SK-N-SH (cell line): ENCODE measurements around the gene DBH. TPM values are rescaled to one million over a fixed set of nuclear protein-coding genes. Genes with fewer than 3 reads are reported as not detected.

Experiments used
- CTCF ChIA-PET: fragments of 300-600, 350-600 bp; formaldehyde crosslinking; extraction: SDS; loops from one replicate; lab custom pipeline; 2021; lab: Yijun Ruan, JAX
- POLR2A ChIA-PET: fragments of 350-600 bp; sonication (Branson Sonifier 250); formaldehyde crosslinking; extraction: SDS; loops from one replicate; lab custom pipeline; 2020; ENCODE audit warnings: antibody characterized with exemption, inconsistent platforms; lab: Yijun Ruan, JAX
- DNase-seq: peaks from one replicate; pipeline ENCODE4 v3.0.0; 2012
- H2AFZ ChIP-seq: fragments of 200-600 bp; sonication (generic); 2 replicates; pipeline ENCODE4 v1.8.1; 2016; ENCODE audit warnings: antibody characterized with exemption, mild to moderate bottlenecking, low read depth
- H3F3A ChIP-seq: fragments of 200-600 bp; sonication (generic); replicated peaks from 2 replicates; pipeline ENCODE3; 2016; ENCODE audit warnings: antibody characterized with exemption, mild to moderate bottlenecking; ENCODE audit not compliant: insufficient read depth
- H3K27ac ChIP-seq, 2 experiments: fragments of 200-500 bp in 1 of 2; fragments of 200-600 bp in 1 of 2; sonication (Bioruptor generic) in 1 of 2; sonication (generic), shearing (Covaris generic) in 1 of 2; 2 replicates each; pipeline versions ENCODE4 v1.5.1 to v1.6.1; 2014 to 2016; ENCODE audit warnings: low read depth in 2 of 2, inconsistent platforms in 1 of 2, low read length in 1 of 2, mild to moderate bottlenecking in 1 of 2, mixed read lengths in 1 of 2
- H3K27me3 ChIP-seq: fragments of 200-600 bp; sonication (generic), shearing (Covaris generic); 2 replicates; pipeline ENCODE4 v1.6.1; 2016; ENCODE audit warnings: mixed run types; ENCODE audit not compliant: insufficient read depth
- H3K36me3 ChIP-seq, 2 experiments: fragments of 200-500 bp in 1 of 2; fragments of 200-600 bp in 1 of 2; sonication (Bioruptor generic) in 1 of 2; sonication (generic) in 1 of 2; replicated peaks in 1 of 2; 2 replicates each; pipeline versions ENCODE3 to v1.5.1; 2014 to 2016; ENCODE audit warnings: low read length in 1 of 2, mild to moderate bottlenecking in 1 of 2; ENCODE audit not compliant: insufficient read depth in 2 of 2, control insufficient read depth in 1 of 2
- H3K4me1 ChIP-seq, 2 experiments: fragments of 200-500 bp in 1 of 2; fragments of 200-600 bp in 1 of 2; sonication (Bioruptor generic) in 1 of 2; sonication (generic), shearing (Covaris generic) in 1 of 2; 2 replicates each; pipeline versions ENCODE4 v1.5.1 to v1.6.1; 2014 to 2016; ENCODE audit warnings: low read depth in 1 of 2, low read length in 1 of 2, mixed run types in 1 of 2; ENCODE audit not compliant: insufficient read depth in 2 of 2, control insufficient read depth in 1 of 2
- H3K4me2 ChIP-seq: fragments of 200-600 bp; sonication (generic), shearing (Covaris generic); 2 replicates; pipeline ENCODE4 v1.6.1; 2017; ENCODE audit warnings: mixed run types
- H3K4me3 ChIP-seq, 2 experiments: fragments of 200-500 bp in 1 of 2; fragments of 200-600 bp in 1 of 2; sonication (Bioruptor generic) in 1 of 2; sonication (generic), shearing (Covaris generic) in 1 of 2; 2 replicates each; pipeline versions ENCODE4 v1.5.1 to v1.8.1; 2014 to 2016; ENCODE audit warnings: low read depth in 2 of 2, inconsistent platforms in 1 of 2, low read length in 1 of 2, mild to moderate bottlenecking in 1 of 2, mixed read lengths in 1 of 2, moderate library complexity in 1 of 2
- H3K79me2 ChIP-seq: fragments of 200-600 bp; sonication (generic); 2 replicates; pipeline ENCODE4 v1.8.1; 2017; ENCODE audit warnings: mild to moderate bottlenecking; ENCODE audit not compliant: insufficient read depth
- H3K9ac ChIP-seq: fragments of 200-600 bp; sonication (generic); 2 replicates; pipeline ENCODE4 v1.6.1; 2017; ENCODE audit warnings: mixed run types
- H3K9me2 ChIP-seq: fragments of 200-600 bp; sonication (generic); 2 replicates; pipeline ENCODE4 v1.6.1; 2017; ENCODE audit warnings: mixed run types
- H3K9me3 ChIP-seq: fragments of 200-600 bp; sonication (generic); 2 replicates; pipeline ENCODE4 v1.6.1; 2017; ENCODE audit warnings: mixed run types, mild to moderate bottlenecking, moderate library complexity
- H4K20me1 ChIP-seq: fragments of 200-600 bp; sonication (generic); 2 replicates; pipeline ENCODE4 v1.6.1; 2017; ENCODE audit warnings: mild to moderate bottlenecking, mixed run types; ENCODE audit not compliant: insufficient read depth
- JUND ChIP-seq: IDR thresholded peaks from 2 replicates; pipeline ENCODE4 v1.4.0; 2012
- MEF2A ChIP-seq: IDR thresholded peaks from 2 replicates; pipeline ENCODE4 v1.4.0; 2012; ENCODE audit warnings: low read depth, borderline replicate concordance
- MXI1 ChIP-seq: IDR thresholded peaks from 2 replicates; pipeline ENCODE4 v1.6.1; 2012; ENCODE audit warnings: mild to moderate bottlenecking, low read depth, low read length, improper control_type of control experiment
- RCOR1 ChIP-seq: fragments of 150-350 bp; IDR thresholded peaks from 2 replicates; pipeline ENCODE4 v1.6.1; 2017; ENCODE audit warnings: antibody characterized with exemption, low read length
- WGBS: methylation state at CpG from one replicate; pipeline ENCODE4 v1.1.6; 2017; ENCODE audit warnings: low lambda C conversion rate; 5-methylcytosine and 5-hydroxymethylcytosine counted together
- polyA plus RNA-seq, 3 experiments: library from polyadenylated mRNA; depleted of rRNA; stranded (reverse); fragments of >200 nt; gene quantifications; 2 replicates each; pipeline ENCODE4 v1.2.3, GENCODE V29; 2012
- TF ChIP-seq, protein P1 (sequence below): IDR thresholded peaks from 2 replicates; pipeline ENCODE4 v1.6.1; 2012; ENCODE audit warnings: mild to moderate bottlenecking, low read depth, low read length, moderate library complexity

DBH gene
- polyA plus RNA-seq, 1 of the 3 experiments (the other 2 are of a cell fraction) = 0.92 TPM

DNA sequence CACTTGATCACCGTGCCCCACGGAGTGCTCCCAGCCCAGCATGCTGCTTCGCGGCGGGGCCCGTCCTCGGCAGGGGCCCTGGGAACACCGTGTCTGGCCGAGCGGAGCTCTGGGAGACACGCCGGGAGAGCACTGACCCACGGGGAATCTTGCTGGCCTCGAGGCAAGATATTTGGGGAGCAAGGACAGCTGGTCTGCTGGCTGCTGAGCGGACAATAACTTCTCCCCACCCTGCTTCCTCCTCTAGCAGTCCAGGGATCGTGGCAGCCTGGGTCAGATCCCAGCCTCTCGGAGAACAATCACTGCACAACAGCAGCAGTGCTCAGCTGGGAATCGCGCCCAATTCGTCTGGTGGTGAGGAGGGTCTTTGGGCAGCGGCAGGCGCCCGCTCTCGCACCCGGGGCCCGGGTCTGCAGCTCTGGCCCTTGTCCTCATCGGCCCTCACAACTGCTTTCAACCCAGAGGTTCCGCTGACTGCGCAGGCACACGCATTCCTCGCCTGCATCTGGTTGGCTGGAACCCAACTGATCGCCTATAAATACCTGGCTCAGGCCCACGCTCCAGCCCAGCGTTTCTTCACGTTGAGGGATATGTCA, 43.4 kb downstream of the DBH start:
- no peak for DNase-seq
- H3K9me3 ChIP-seq = no peaks in the 10 kb centered on the region
- POLR2A ChIA-PET = interaction anchor here (0.6 to 1.2 kb wide), 3 partner anchors 15 to 174 kb away, joined by 3 to 4 read pairs (median 4); no protein-coding TSS in a partner anchor

DNA sequence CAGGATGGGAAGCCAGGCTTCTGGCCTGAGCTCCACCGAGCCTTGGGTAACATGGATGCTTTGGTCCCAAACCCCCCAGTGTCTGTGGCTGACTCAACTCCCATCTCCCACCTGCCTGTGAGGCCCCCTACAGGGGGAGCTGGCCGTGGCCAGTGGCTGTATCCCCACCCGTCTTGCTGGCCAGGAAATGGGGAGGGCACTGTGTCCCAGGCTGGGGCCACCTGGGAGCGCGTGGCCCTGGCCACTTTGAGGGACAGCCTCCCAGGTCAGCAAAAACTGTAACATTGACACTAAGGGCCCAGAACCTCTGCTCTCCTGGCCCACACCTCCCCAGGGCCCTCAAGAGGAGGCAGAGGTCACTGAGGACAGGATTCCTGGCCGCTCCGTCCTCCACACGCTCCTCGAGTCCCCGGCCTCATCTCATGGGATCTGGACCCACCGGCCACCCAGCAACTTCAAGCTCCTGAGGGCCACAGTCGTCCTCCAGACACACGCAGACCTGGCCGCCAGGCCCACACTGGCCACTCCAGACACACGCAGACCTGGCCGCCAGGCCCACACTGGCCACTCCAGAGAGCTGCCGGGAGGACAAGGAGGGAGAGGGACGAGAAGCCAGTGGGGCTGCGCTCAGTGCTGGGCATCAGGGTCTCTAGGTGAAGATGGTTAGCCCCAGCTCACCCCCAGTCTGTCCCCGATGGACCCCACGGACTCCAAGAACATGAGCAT, 44.2 kb downstream of the DBH start:
- Histone ChIP-seq H3F3A (no peaks in the 10 kb centered on the region), H3K4me2 (no peak overlapping the region), H3K9me2 (no peaks in the 10 kb centered on the region), H3K27me3 (no peaks in the 10 kb centered on the region), H3K9me3 (no peaks in the 10 kb centered on the region), H2AFZ (no peak overlapping the region), H3K79me2 (no peaks in the 10 kb centered on the region), H3K4me3 (no peak overlapping the region), H3K4me1 (peaks cover 0 to 68% of the 10 kb centered on the region in 2 experiments; a peak in 2 of 4 replicates), H3K9ac (no peak overlapping the region), H4K20me1 (no peaks in the 10 kb centered on the region), H3K27ac (peak overlapping the region in 1 of 2 experiments; percentile 53; a peak in 1 of 4 replicates), H3K36me3 (no peaks in the 10 kb centered on the region)
- DNase-seq = no peak
- ChIA-PET POLR2A (interaction anchor here (0.6 kb wide), 1 partner anchor 99 kb away, joined by 3 read pairs; no protein-coding TSS in a partner anchor), CTCF (interaction anchor here (0.8 to 2.1 kb wide), 5 partner anchors 13 to 147 kb away, joined by 3 to 8 read pairs (median 4); no protein-coding TSS in a partner anchor)
- WGBS = 79% methylated on average over 12 of the region's 21 CpGs
- TF ChIP-seq, protein P1, sequence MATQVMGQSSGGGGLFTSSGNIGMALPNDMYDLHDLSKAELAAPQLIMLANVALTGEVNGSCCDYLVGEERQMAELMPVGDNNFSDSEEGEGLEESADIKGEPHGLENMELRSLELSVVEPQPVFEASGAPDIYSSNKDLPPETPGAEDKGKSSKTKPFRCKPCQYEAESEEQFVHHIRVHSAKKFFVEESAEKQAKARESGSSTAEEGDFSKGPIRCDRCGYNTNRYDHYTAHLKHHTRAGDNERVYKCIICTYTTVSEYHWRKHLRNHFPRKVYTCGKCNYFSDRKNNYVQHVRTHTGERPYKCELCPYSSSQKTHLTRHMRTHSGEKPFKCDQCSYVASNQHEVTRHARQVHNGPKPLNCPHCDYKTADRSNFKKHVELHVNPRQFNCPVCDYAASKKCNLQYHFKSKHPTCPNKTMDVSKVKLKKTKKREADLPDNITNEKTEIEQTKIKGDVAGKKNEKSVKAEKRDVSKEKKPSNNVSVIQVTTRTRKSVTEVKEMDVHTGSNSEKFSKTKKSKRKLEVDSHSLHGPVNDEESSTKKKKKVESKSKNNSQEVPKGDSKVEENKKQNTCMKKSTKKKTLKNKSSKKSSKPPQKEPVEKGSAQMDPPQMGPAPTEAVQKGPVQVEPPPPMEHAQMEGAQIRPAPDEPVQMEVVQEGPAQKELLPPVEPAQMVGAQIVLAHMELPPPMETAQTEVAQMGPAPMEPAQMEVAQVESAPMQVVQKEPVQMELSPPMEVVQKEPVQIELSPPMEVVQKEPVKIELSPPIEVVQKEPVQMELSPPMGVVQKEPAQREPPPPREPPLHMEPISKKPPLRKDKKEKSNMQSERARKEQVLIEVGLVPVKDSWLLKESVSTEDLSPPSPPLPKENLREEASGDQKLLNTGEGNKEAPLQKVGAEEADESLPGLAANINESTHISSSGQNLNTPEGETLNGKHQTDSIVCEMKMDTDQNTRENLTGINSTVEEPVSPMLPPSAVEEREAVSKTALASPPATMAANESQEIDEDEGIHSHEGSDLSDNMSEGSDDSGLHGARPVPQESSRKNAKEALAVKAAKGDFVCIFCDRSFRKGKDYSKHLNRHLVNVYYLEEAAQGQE = no peak
- no peak for TF ChIP-seq JUND
- TF ChIP-seq RCOR1 = no peak

More for the DNA sequence above, 43.4 kb downstream of the DBH start:
- CTCF ChIA-PET = interaction anchor here (1.0 to 2.1 kb wide), 6 partner anchors 15 to 146 kb away, joined by 3 to 8 read pairs (median 4); no protein-coding TSS in a partner anchor
- no peaks in the 10 kb centered on the region for H3K36me3 ChIP-seq
- no peak overlapping the region for H3K9ac ChIP-seq
- no peaks in the 10 kb centered on the region for H3F3A ChIP-seq
- no peaks in the 10 kb centered on the region for H4K20me1 ChIP-seq
- H3K4me3 ChIP-seq = no peak overlapping the region
- H3K79me2 ChIP-seq = no peaks in the 10 kb centered on the region
- no peaks in the 10 kb centered on the region for H3K27me3 ChIP-seq
- WGBS = 81% methylated on average over 29 of the region's 35 CpGs
- no peak overlapping the region for H2AFZ ChIP-seq
- peak overlapping the region in 1 of 2 experiments; percentile 74; a peak in 2 of 4 replicates for H3K27ac ChIP-seq
- peaks cover 0 to 59% of the 10 kb centered on the region in 2 experiments; a peak in 2 of 4 replicates for H3K4me1 ChIP-seq
- TF ChIP-seq MXI1 (0 out of 2 replicates have a peak, but pooled peaks have one; percentile 0), MEF2A (no peak)
- H3K4me2 ChIP-seq = no peak overlapping the region
- no peaks in the 10 kb centered on the region for H3K9me2 ChIP-seq
